Fibroblast of peridontal ligament (primary cell): ENCODE results near the gene CSRP3.
A peak's percentile ranks its signal among the peaks of the same experiment; 100 is the strongest.

Experiments used
- DNase-seq: peaks from one replicate; pipeline ENCODE4 v3.0.0-alpha.2; 2010; ENCODE audit errors: extremely low read depth

The CSRP3 gene

GRCh38 chr11:19225581-19225980 lies 23.8 kb upstream of the CSRP3 start:
- DNase-seq = no peak

- no peak for DNase-seq
Measured at GRCh38 chr11:19225123-19225522, 23.3 kb upstream of the CSRP3 start.

- peak; percentile 12 for DNase-seq
Measured at GRCh38 chr11:19220903-19221724, 19.3 kb upstream of the CSRP3 start.

- no peak for DNase-seq
Measured at GRCh38 chr11:19218786-19219460, 17.1 kb upstream of the CSRP3 start.

- DNase-seq = no peak
Measured at GRCh38 chr11:19218216-19218615, 16.4 kb upstream of the CSRP3 start.

- DNase-seq = no peak
Measured at GRCh38 chr11:19216709-19217374, 15.1 kb upstream of the CSRP3 start.

GRCh38 chr11:19216021-19216420 lies 14.2 kb upstream of the CSRP3 start:
- no peak for DNase-seq

- DNase-seq = no peak
Measured at GRCh38 chr11:19209617-19210370, 8.0 kb upstream of the CSRP3 start.

- DNase-seq = no peak
Measured at GRCh38 chr11:19208959-19209546, 7.3 kb upstream of the CSRP3 start.

- no peak for DNase-seq
Measured at GRCh38 chr11:19208181-19208580, 6.4 kb upstream of the CSRP3 start.

- DNase-seq = no peak
Measured at GRCh38 chr11:19204836-19205235, 3.1 kb upstream of the CSRP3 start.

- DNase-seq = peak; percentile 74
Measured at GRCh38 chr11:19200410-19201201, 1.2 kb downstream of the CSRP3 start.

- no peak for DNase-seq
Measured at GRCh38 chr11:19199771-19200170, 2.0 kb downstream of the CSRP3 start.

GRCh38 chr11:19199048-19199447 lies 2.7 kb downstream of the CSRP3 start:
- DNase-seq = no peak

- DNase-seq = no peak
Measured at GRCh38 chr11:19196432-19196831, 5.4 kb downstream of the CSRP3 start.

GRCh38 chr11:19194620-19195308 lies 7.0 kb downstream of the CSRP3 start:
- DNase-seq = no peak

GRCh38 chr11:19193916-19194315 lies 7.9 kb downstream of the CSRP3 start:
- DNase-seq = peak; percentile 19

GRCh38 chr11:19191530-19192169 lies 10.1 kb downstream of the CSRP3 start:
- DNase-seq = no peak

- no peak for DNase-seq
Measured at GRCh38 chr11:19187833-19188258, 13.9 kb downstream of the CSRP3 start.
